NB4 (cell line): Measurements from ENCODE around the gene MCRS1.

Experiments
- CTCF ChIP-seq: IDR thresholded peaks from one replicate; pipeline ENCODE4 v1.5.1; 2012; ENCODE audit warnings: low read depth, low read length
- MYC ChIP-seq: IDR thresholded peaks from 2 replicates; pipeline ENCODE4 v1.6.1; 2011; ENCODE audit warnings: low read depth, low read length
- POLR2A ChIP-seq: IDR thresholded peaks from 2 replicates; pipeline ENCODE4 v1.6.1; 2011; ENCODE audit warnings: mild to moderate bottlenecking; ENCODE audit not compliant: insufficient read length; ENCODE audit errors: extremely low read depth

GRCh38 chr12:49543914-49544815, 23.8 kb downstream of the MCRS1 start:
- TF ChIP-seq POLR2A (no peak), MYC (no peak), CTCF (no peak)
